Loucy (cell line): ENCODE data around the gene EPN1.

Experiments used
- CTCF ChIP-seq: fragments of 200-600 bp; sonication (generic); conservative IDR thresholded peaks from 2 replicates; pipeline ENCODE4 v1.5.1; 2014; ENCODE audit warnings: mild to moderate bottlenecking, antibody characterized with exemption, low read length
- EZH2phosphoT487 ChIP-seq: fragments of 200-600 bp; IDR thresholded peaks from 2 replicates; pipeline ENCODE4 v1.6.1; 2018; ENCODE audit warnings: antibody characterized with exemption, mild to moderate bottlenecking, moderate library complexity, borderline replicate concordance

- TF ChIP-seq CTCF (no peak), EZH2phosphoT487 (no peak)
Measured at GRCh38 chr19:55711719-55712118, 36.7 kb downstream of the EPN1 start.
